HepG2 (cell line): Measurements from ENCODE around the gene TOP2A. TPM values are rescaled to one million over a fixed set of nuclear protein-coding genes. Genes with fewer than 3 reads are reported as not detected.
A peak's percentile ranks its signal among the peaks of the same experiment; 100 is the strongest.

Source experiments
- ARHGAP35 ChIP-seq: sonication (generic); formaldehyde crosslinking; IDR thresholded peaks from 2 replicates; pipeline ENCODE4 v1.9.0; 2022; ENCODE audit warnings: mild to moderate bottlenecking, inconsistent platforms, moderate library complexity, missing genetic modification reagents, borderline replicate concordance
- FOXK2 ChIP-seq: fragments of 450-650 bp; IDR thresholded peaks from 2 replicates; pipeline ENCODE4 v1.6.1; 2016
- MXI1 ChIP-seq: IDR thresholded peaks from 3 replicates; pipeline ENCODE4 v1.6.1; 2012; ENCODE audit warnings: low read depth, low read length, inconsistent platforms, borderline replicate concordance
- NFYB ChIP-seq: sonication (generic); formaldehyde crosslinking; IDR thresholded peaks from 2 replicates; pipeline ENCODE4 v1.4.0; 2020; ENCODE audit warnings: missing genetic modification reagents
- PAXIP1 ChIP-seq: sonication (generic); formaldehyde crosslinking; conservative IDR thresholded peaks from 2 replicates; pipeline ENCODE4 v1.4.0; 2020; ENCODE audit warnings: mild to moderate bottlenecking, missing genetic modification reagents, moderate library complexity
- PHB2 ChIP-seq: fragments of 450-650 bp; IDR thresholded peaks from 2 replicates; pipeline ENCODE4 v1.6.1; 2018; ENCODE audit not compliant: partially characterized antibody
- STAG1 ChIP-seq: sonication (generic); formaldehyde crosslinking; IDR thresholded peaks from 2 replicates; pipeline ENCODE4 v1.4.0; 2020; ENCODE audit warnings: missing genetic modification reagents
- TBX3 ChIP-seq: fragments of 450-650 bp; IDR thresholded peaks from 2 replicates; pipeline ENCODE4 v1.6.1; 2017; ENCODE audit warnings: antibody characterized with exemption, mild to moderate bottlenecking, inconsistent platforms, borderline replicate concordance
- ZFP90 ChIP-seq: sonication (generic); formaldehyde crosslinking; IDR thresholded peaks from 2 replicates; pipeline ENCODE4 v1.8.0; 2022; ENCODE audit warnings: missing genetic modification reagents, mild to moderate bottlenecking, inconsistent platforms, borderline replicate concordance
- ZMAT3 ChIP-seq: sonication (generic); formaldehyde crosslinking; conservative IDR thresholded peaks from 2 replicates; pipeline ENCODE4 v1.7.0; 2021; ENCODE audit warnings: missing genetic modification reagents
- ZNF577 ChIP-seq: sonication (generic); formaldehyde crosslinking; IDR thresholded peaks from 2 replicates; pipeline ENCODE4 v1.4.0; 2020; ENCODE audit warnings: mild to moderate bottlenecking, low read depth, missing genetic modification reagents, borderline replicate concordance
- ZSCAN21 ChIP-seq: sonication (generic); formaldehyde crosslinking; IDR thresholded peaks from 2 replicates; pipeline ENCODE4 v1.8.0; 2022; ENCODE audit warnings: mild to moderate bottlenecking, missing genetic modification reagents, moderate library complexity, borderline replicate concordance
- polyA plus RNA-seq, 8 experiments: library from polyadenylated mRNA; depleted of rRNA in 3 of 8; stranded (reverse) in 7 of 8; unstranded in 1 of 8; fragments of >200 nt; fragmentation: Illumina TruSeq in 4 of 8; extraction: Trizol in 4 of 8; gene quantifications; 2 replicates each; pipeline versions ENCODE4 v1.2.1 to v1.2.3, GENCODE V29; 2011 to 2016; ENCODE audit warnings: low read depth in 4 of 8, missing spikeins in 1 of 8, mixed read lengths in 1 of 8; ENCODE audit not compliant: insufficient read depth in 1 of 8
- total RNA-seq, 5 experiments: library from RNA; depleted of rRNA; stranded (reverse); fragments of >200 nt; fragmentation: Illumina TruSeq; extraction: Trizol; gene quantifications; 2 replicates each; pipeline ENCODE4 v1.2.3, GENCODE V29; 2016; ENCODE audit warnings: low read depth in 1 of 5
- TF ChIP-seq, protein P1 (sequence below): sonication (generic); formaldehyde crosslinking; conservative IDR thresholded peaks from 2 replicates; pipeline ENCODE4 v1.8.1; 2023; ENCODE audit warnings: missing genetic modification reagents
- TF ChIP-seq, protein P2 (sequence below): IDR thresholded peaks from 2 replicates; pipeline ENCODE4 v1.6.1; 2016; ENCODE audit warnings: low read depth, missing genetic modification reagents, missing compliant biosample characterization
- TF ChIP-seq, protein P3 (sequence below): sonication (generic); formaldehyde crosslinking; IDR thresholded peaks from 2 replicates; pipeline ENCODE4 v1.4.0; 2020; ENCODE audit warnings: missing genetic modification reagents, low read depth, mild to moderate bottlenecking, borderline replicate concordance

The TOP2A gene
- total and polyA plus RNA-seq, 2 of the 13 experiments (the other 11 are each of a cell fraction or from before 2014, with no cell fraction given) = 108 to 327 TPM

- TF ChIP-seq, protein P1, sequence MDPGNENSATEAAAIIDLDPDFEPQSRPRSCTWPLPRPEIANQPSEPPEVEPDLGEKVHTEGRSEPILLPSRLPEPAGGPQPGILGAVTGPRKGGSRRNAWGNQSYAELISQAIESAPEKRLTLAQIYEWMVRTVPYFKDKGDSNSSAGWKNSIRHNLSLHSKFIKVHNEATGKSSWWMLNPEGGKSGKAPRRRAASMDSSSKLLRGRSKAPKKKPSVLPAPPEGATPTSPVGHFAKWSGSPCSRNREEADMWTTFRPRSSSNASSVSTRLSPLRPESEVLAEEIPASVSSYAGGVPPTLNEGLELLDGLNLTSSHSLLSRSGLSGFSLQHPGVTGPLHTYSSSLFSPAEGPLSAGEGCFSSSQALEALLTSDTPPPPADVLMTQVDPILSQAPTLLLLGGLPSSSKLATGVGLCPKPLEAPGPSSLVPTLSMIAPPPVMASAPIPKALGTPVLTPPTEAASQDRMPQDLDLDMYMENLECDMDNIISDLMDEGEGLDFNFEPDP (CRISPR knock-in tag) = no peak
- TF ChIP-seq TBX3 (no peak), PAXIP1 (CRISPR knock-in tag) (no peak), ARHGAP35 (no peak), NFYB (CRISPR knock-in tag) (no peak), STAG1 (CRISPR knock-in tag) (peak; percentile 97), MXI1 (peak; percentile 21; the same call in 1 of the 3 replicates), ZNF577 (CRISPR knock-in tag) (no peak), FOXK2 (peak; percentile 58), ZFP90 (CRISPR knock-in tag) (no peak), ZMAT3 (CRISPR knock-in tag) (no peak), ZSCAN21 (CRISPR knock-in tag) (no peak), PHB2 (no peak)
- TF ChIP-seq, protein P2, sequence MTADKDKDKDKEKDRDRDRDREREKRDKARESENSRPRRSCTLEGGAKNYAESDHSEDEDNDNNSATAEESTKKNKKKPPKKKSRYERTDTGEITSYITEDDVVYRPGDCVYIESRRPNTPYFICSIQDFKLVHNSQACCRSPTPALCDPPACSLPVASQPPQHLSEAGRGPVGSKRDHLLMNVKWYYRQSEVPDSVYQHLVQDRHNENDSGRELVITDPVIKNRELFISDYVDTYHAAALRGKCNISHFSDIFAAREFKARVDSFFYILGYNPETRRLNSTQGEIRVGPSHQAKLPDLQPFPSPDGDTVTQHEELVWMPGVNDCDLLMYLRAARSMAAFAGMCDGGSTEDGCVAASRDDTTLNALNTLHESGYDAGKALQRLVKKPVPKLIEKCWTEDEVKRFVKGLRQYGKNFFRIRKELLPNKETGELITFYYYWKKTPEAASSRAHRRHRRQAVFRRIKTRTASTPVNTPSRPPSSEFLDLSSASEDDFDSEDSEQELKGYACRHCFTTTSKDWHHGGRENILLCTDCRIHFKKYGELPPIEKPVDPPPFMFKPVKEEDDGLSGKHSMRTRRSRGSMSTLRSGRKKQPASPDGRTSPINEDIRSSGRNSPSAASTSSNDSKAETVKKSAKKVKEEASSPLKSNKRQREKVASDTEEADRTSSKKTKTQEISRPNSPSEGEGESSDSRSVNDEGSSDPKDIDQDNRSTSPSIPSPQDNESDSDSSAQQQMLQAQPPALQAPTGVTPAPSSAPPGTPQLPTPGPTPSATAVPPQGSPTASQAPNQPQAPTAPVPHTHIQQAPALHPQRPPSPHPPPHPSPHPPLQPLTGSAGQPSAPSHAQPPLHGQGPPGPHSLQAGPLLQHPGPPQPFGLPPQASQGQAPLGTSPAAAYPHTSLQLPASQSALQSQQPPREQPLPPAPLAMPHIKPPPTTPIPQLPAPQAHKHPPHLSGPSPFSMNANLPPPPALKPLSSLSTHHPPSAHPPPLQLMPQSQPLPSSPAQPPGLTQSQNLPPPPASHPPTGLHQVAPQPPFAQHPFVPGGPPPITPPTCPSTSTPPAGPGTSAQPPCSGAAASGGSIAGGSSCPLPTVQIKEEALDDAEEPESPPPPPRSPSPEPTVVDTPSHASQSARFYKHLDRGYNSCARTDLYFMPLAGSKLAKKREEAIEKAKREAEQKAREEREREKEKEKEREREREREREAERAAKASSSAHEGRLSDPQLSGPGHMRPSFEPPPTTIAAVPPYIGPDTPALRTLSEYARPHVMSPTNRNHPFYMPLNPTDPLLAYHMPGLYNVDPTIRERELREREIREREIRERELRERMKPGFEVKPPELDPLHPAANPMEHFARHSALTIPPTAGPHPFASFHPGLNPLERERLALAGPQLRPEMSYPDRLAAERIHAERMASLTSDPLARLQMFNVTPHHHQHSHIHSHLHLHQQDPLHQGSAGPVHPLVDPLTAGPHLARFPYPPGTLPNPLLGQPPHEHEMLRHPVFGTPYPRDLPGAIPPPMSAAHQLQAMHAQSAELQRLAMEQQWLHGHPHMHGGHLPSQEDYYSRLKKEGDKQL = no peak
- TF ChIP-seq, protein P3, sequence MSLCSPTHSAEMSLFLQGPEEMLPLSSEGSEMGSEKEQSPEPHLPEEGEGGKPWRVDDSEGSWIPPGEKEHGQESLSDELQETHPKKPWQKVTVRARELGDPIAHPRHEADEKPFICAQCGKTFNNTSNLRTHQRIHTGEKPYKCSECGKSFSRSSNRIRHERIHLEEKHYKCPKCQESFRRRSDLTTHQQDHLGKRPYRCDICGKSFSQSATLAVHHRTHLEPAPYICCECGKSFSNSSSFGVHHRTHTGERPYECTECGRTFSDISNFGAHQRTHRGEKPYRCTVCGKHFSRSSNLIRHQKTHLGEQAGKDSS = no peak
Measured at GRCh38 chr17:40358323-40359038, 59.2 kb downstream of the TOP2A start (continued).
